HCT116 (cell line): Measurements from ENCODE around the gene ITGB1BP1. TPM values are rescaled to one million over a fixed set of nuclear protein-coding genes. Genes with fewer than 3 reads are reported as not detected.

Experiments
- CBX3 ChIP-seq: IDR thresholded peaks from 2 replicates; pipeline ENCODE4 v1.6.1; 2012; ENCODE audit warnings: low read depth
- ELF1 ChIP-seq: IDR thresholded peaks from 2 replicates; pipeline ENCODE4 v1.6.1; 2012; ENCODE audit warnings: low read depth, borderline replicate concordance
- EZH2 ChIP-seq: fragments of 200-600 bp; sonication (generic); IDR thresholded peaks from 2 replicates; pipeline ENCODE4 v1.6.1; 2017; ENCODE audit warnings: antibody characterized with exemption, mixed run types
- RAD21 ChIP-seq: IDR thresholded peaks from 2 replicates; pipeline ENCODE4 v1.6.1; 2012; ENCODE audit warnings: low read depth, mild to moderate bottlenecking
- ZFX ChIP-seq: fragments of 450-650 bp; IDR thresholded peaks from 2 replicates; pipeline ENCODE4 v1.6.1; 2017
- ZNF274 ChIP-seq: fragments of 200-500 bp; sonication (Bioruptor generic); IDR thresholded peaks from 2 replicates; pipeline ENCODE4 v1.6.1; 2014; ENCODE audit warnings: mild to moderate bottlenecking, low read depth, low read length, inconsistent platforms
- total RNA-seq: library from RNA; stranded (reverse); gene quantifications from one replicate; pipeline ENCODE4 v1.2.1, GENCODE V29; 2021; ENCODE audit not compliant: unreplicated experiment
- TF ChIP-seq, protein P1 (sequence below): IDR thresholded peaks from 2 replicates; pipeline ENCODE4 v1.6.1; 2011; ENCODE audit warnings: mild to moderate bottlenecking, low read length, moderate library complexity; ENCODE audit not compliant: insufficient replicate concordance; ENCODE audit errors: extremely low read depth

The ITGB1BP1 gene
- total RNA-seq, 1 experiment from 2014 or later, result 86.9 TPM

DNA sequence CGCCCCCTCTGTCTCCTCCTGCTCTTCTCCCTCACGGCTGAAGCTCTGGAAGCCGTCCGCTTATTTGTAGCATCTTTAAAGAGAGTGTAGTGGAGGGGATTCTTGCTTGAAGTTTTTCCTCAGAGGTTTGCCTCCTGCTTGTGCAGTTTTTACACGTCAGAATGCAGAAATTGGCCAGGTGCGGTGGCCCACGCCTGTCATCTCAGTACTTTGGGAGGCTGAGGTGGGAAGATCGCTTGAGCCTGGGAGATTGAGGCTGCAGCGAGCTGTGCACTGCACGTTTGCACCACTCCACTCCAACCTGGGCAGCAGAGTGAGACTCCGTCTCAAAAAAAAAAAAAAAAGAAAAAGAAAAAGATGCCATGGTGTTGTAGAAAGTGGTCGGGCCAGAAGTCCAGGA lies 69.0 kb downstream of the ITGB1BP1 start (continued):
- TF ChIP-seq ELF1 (no peak), ZFX (no peak), ZNF274 (no peak), EZH2 (no peak), RAD21 (no peak), CBX3 (no peak)
- TF ChIP-seq, protein P1, sequence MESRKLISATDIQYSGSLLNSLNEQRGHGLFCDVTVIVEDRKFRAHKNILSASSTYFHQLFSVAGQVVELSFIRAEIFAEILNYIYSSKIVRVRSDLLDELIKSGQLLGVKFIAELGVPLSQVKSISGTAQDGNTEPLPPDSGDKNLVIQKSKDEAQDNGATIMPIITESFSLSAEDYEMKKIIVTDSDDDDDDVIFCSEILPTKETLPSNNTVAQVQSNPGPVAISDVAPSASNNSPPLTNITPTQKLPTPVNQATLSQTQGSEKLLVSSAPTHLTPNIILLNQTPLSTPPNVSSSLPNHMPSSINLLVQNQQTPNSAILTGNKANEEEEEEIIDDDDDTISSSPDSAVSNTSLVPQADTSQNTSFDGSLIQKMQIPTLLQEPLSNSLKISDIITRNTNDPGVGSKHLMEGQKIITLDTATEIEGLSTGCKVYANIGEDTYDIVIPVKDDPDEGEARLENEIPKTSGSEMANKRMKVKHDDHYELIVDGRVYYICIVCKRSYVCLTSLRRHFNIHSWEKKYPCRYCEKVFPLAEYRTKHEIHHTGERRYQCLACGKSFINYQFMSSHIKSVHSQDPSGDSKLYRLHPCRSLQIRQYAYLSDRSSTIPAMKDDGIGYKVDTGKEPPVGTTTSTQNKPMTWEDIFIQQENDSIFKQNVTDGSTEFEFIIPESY, result no peak

Other genes with a start within 250 kb of the ITGB1BP1 start
- gene ASAP2, start 216.7 kb downstream of the ITGB1BP1 start, total RNA-seq, result 16.5 TPM
- gene CPSF3, start 126 bp upstream of the ITGB1BP1 start, total RNA-seq, result 68.5 TPM
- gene IAH1, start 51.0 kb upstream of the ITGB1BP1 start, total RNA-seq, result 35.1 TPM
- 39.2 TPM for gene ADAM17, start 132.3 kb upstream of the ITGB1BP1 start, total RNA-seq
- 365 TPM for gene YWHAQ, start 207.5 kb upstream of the ITGB1BP1 start, total RNA-seq